CD4-positive, alpha-beta T cell treated with Interleukin-17A for 1 hour (primary cell): ENCODE results near the gene ARL17B.
A peak's percentile ranks its signal among the peaks of the same experiment; 100 is the strongest.
"Not testable (repeated sequence)": the region's sequence is repeated elsewhere in the genome, so short reads cannot be mapped to it uniquely, and the experiment has no call there.

ENCODE experiments used
- DNase-seq: peaks from one replicate; pipeline ENCODE4 v3.0.0-alpha.2; 2020

Gene ARL17B

GRCh38 chr17:46287587-46287986 is 74.0 kb downstream of the ARL17B start:
- DNase-seq, result not testable (repeated sequence)

GRCh38 chr17:46286764-46287221 is 74.8 kb downstream of the ARL17B start:
- DNase-seq, result peak; percentile 90

GRCh38 chr17:46285500-46285899 is 76.1 kb downstream of the ARL17B start:
- not testable (repeated sequence) for DNase-seq

GRCh38 chr17:46284467-46284866 is 77.1 kb downstream of the ARL17B start:
- DNase-seq, result peak; percentile 32

- not testable (repeated sequence) for DNase-seq
Observed at GRCh38 chr17:46282635-46283034, 78.9 kb downstream of the ARL17B start.

GRCh38 chr17:46281336-46281735 is 80.2 kb downstream of the ARL17B start:
- not testable (repeated sequence) for DNase-seq

GRCh38 chr17:46276728-46277479 is 84.7 kb downstream of the ARL17B start:
- not testable (repeated sequence) for DNase-seq

- no peak for DNase-seq
Observed at GRCh38 chr17:46274238-46274637, 87.3 kb downstream of the ARL17B start.

- DNase-seq, result no peak
Observed at GRCh38 chr17:46273541-46274236, 87.9 kb downstream of the ARL17B start.

- no peak for DNase-seq
Observed at GRCh38 chr17:46270032-46270431, 91.5 kb downstream of the ARL17B start.

GRCh38 chr17:46266656-46267544 is 94.7 kb downstream of the ARL17B start:
- DNase-seq, result peak; percentile 78

- DNase-seq, result not testable (repeated sequence)
Observed at GRCh38 chr17:46266063-46266655, 95.4 kb downstream of the ARL17B start.

GRCh38 chr17:46264456-46265198 is 96.9 kb downstream of the ARL17B start:
- DNase-seq, result peak; percentile 28

- DNase-seq, result no peak
Observed at GRCh38 chr17:46262271-46262670, 99.3 kb downstream of the ARL17B start.

GRCh38 chr17:46259845-46260661 is 101.5 kb downstream of the ARL17B start:
- DNase-seq, result peak; percentile 18

- DNase-seq, result not testable (repeated sequence)
Observed at GRCh38 chr17:46256369-46256768, 105.2 kb downstream of the ARL17B start.

- DNase-seq, result not testable (repeated sequence)
Observed at GRCh38 chr17:46254215-46254614, 107.4 kb downstream of the ARL17B start.

GRCh38 chr17:46253722-46254121 is 107.8 kb downstream of the ARL17B start:
- peak; percentile 84 for DNase-seq

- DNase-seq, result not testable (repeated sequence)
Observed at GRCh38 chr17:46252804-46253203, 108.8 kb downstream of the ARL17B start.

- not testable (repeated sequence) for DNase-seq
Observed at GRCh38 chr17:46249153-46249552, 112.4 kb downstream of the ARL17B start.
